Calu3 (cell line): ENCODE results near the gene LRP5. TPM values are rescaled to one million over a fixed set of nuclear protein-coding genes. Genes with fewer than 3 reads are reported as not detected.
"Not testable (repeated sequence)": the region's sequence is repeated elsewhere in the genome, so short reads cannot be mapped to it uniquely, and the experiment has no call there.

Source experiments
- BruUV-seq: library from RNA; stranded (reverse); fragments of 400-500 nt; replicated peaks from 2 replicates; lab custom pipeline; 2021; lab: Mats Ljungman, UMichigan
- CTCF ChIA-PET: fragments of 300-600 bp; sonication (Branson Sonifier 250); formaldehyde crosslinking; loops from one replicate; lab custom pipeline; 2022; ENCODE audit warnings: antibody characterized with exemption; lab: Charles Lee
- DNase-seq: peaks from one replicate; pipeline ENCODE4 v3.0.0; 2022
- H3K27ac Mint-ChIP-seq: one replicate; pipeline ENCODE4 v1.8.0; 2022; ENCODE audit warnings: mixed read lengths; ENCODE audit not compliant: unreplicated experiment
- H3K27me3 Mint-ChIP-seq: one replicate; pipeline ENCODE4 v1.8.0; 2022; ENCODE audit warnings: mixed read lengths; ENCODE audit not compliant: unreplicated experiment
- H3K36me3 Mint-ChIP-seq: one replicate; pipeline ENCODE4 v1.8.0; 2022; ENCODE audit warnings: mild to moderate bottlenecking, moderate library complexity, mixed read lengths; ENCODE audit not compliant: insufficient read depth, unreplicated experiment
- H3K4me1 Mint-ChIP-seq: one replicate; pipeline ENCODE4 v1.8.0; 2022; ENCODE audit warnings: mild to moderate bottlenecking, low read depth, mixed read lengths; ENCODE audit not compliant: unreplicated experiment
- H3K4me3 Mint-ChIP-seq: one replicate; pipeline ENCODE4 v1.8.0; 2022; ENCODE audit warnings: mild to moderate bottlenecking, low read depth, moderate library complexity, mixed read lengths; ENCODE audit not compliant: unreplicated experiment
- H3K9me3 Mint-ChIP-seq: one replicate; pipeline ENCODE4 v1.8.0; 2022; ENCODE audit warnings: low read depth, mixed read lengths; ENCODE audit not compliant: unreplicated experiment
- CTCF ChIP-seq: fragments of 200-600 bp; IDR thresholded peaks from one replicate; pipeline ENCODE4 v1.8.0; 2022; ENCODE audit warnings: antibody characterized with exemption; ENCODE audit not compliant: unreplicated experiment
- intact Hi-C: fragments of 100-400 bp; cut with micrococcal nuclease; formaldehyde crosslinking; loops from one replicate; pipeline ENCODE4 v1.10.0; 2022; ENCODE audit not compliant: unreplicated experiment
- total RNA-seq: library from RNA; stranded (reverse); gene quantifications from 2 replicates; pipeline ENCODE4 v1.2.3, GENCODE V29; 2022

LRP5 gene
- total RNA-seq, 1 experiment from 2014 or later = 82.0 TPM

GRCh38 chr11:68397256-68397655 lies 84.9 kb downstream of the LRP5 start:
- intact Hi-C loops = no loop called here
- no peaks in the 10 kb centered on the region for H3K4me1 Mint-ChIP-seq
- H3K27me3 Mint-ChIP-seq = no peaks in the 10 kb centered on the region
- H3K36me3 Mint-ChIP-seq = peaks cover 12% of the 10 kb centered on the region
- DNase-seq = no peak
- H3K4me3 Mint-ChIP-seq = no peak overlapping the region
- H3K9me3 Mint-ChIP-seq = no peaks in the 10 kb centered on the region
- BruUV-seq = no TSS peak
- TF ChIP-seq CTCF = no peak
- CTCF ChIA-PET = no interaction called here
- H3K27ac Mint-ChIP-seq = no peak overlapping the region

- no TSS peak for BruUV-seq
- TF ChIP-seq CTCF = no peak
- intact Hi-C loops = no loop called here
- CTCF ChIA-PET = no interaction called here
- no peaks in the 10 kb centered on the region for H3K27me3 Mint-ChIP-seq
- no peak overlapping the region for H3K27ac Mint-ChIP-seq
- H3K4me3 Mint-ChIP-seq = no peak overlapping the region
- no peaks in the 10 kb centered on the region for H3K9me3 Mint-ChIP-seq
- no peak for DNase-seq
- no peaks in the 10 kb centered on the region for H3K4me1 Mint-ChIP-seq
- peaks cover 17% of the 10 kb centered on the region for H3K36me3 Mint-ChIP-seq
These were observed 86.8 kb downstream of the LRP5 start for GRCh38 chr11:68398995-68399851.

- CTCF ChIA-PET = no interaction called here
- no TSS peak for BruUV-seq
- no peak for DNase-seq
- Mint-ChIP-seq H3K27me3 (no peaks in the 10 kb centered on the region), H3K4me3 (no peak overlapping the region), H3K9me3 (no peaks in the 10 kb centered on the region), H3K4me1 (no peaks in the 10 kb centered on the region), H3K36me3 (peaks cover 21% of the 10 kb centered on the region), H3K27ac (no peak overlapping the region)
- intact Hi-C loops = no loop called here
- TF ChIP-seq CTCF = no peak
These were observed 87.5 kb downstream of the LRP5 start for GRCh38 chr11:68399916-68400315.

- intact Hi-C loops, H3K27me3 Mint-ChIP-seq, H3K27ac Mint-ChIP-seq, H3K4me1 Mint-ChIP-seq, BruUV-seq, H3K4me3 Mint-ChIP-seq, DNase-seq, CTCF ChIA-PET, H3K9me3 Mint-ChIP-seq: not testable (repeated sequence)
- H3K36me3 Mint-ChIP-seq = peaks cover 28% of the 10 kb centered on the region
These were observed 88.2 kb downstream of the LRP5 start for GRCh38 chr11:68400584-68400983.

GRCh38 chr11:68401856-68402255 lies 89.5 kb downstream of the LRP5 start:
- intact Hi-C loops = no loop called here
- H3K4me1 Mint-ChIP-seq = no peaks in the 10 kb centered on the region
- H3K9me3 Mint-ChIP-seq = no peaks in the 10 kb centered on the region
- CTCF ChIA-PET = no interaction called here
- H3K36me3 Mint-ChIP-seq = peaks cover 27% of the 10 kb centered on the region
- no peak for DNase-seq
- no peak overlapping the region for H3K27ac Mint-ChIP-seq
- no TSS peak for BruUV-seq
- H3K4me3 Mint-ChIP-seq = no peak overlapping the region
- TF ChIP-seq CTCF = no peak
- H3K27me3 Mint-ChIP-seq = no peaks in the 10 kb centered on the region
